Measurements from ENCODE around the gene XRCC5.

Gene XRCC5

DNA sequence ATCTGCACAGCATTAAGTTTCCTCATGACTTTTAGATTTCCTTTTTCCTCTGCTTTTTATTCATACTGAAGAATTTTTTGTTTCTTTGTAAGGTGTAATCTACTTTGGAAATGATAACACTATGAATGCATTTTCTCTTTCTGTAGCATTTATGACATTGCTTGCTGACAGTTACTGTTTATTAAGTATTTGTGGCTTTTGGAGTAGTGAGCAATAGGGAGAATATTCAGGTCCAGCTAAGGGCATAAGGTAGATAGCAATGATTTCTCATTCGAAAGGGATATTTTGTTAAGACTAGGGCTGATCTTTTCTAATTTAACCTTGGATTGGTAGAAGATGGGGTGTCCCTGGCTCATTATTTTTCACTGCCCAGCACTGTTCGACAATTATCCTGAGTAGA, 80.3 kb downstream of the XRCC5 start:
- H4K20me1 ChIP-seq (ENCODE audit: insufficient read depth, low read length) = 0 out of 2 replicates have a peak, but pooled peaks cover 2% of the 10 kb centered on the region
- H3K9ac ChIP-seq (ENCODE audit: low read length) = no peak overlapping the region
- H3K27me3 ChIP-seq (ENCODE audit: insufficient read depth, low read length) = no peaks in the 10 kb centered on the region
- TF ChIP-seq EZH2 (IDR thresholded peaks at IDR 0.05; ENCODE audit: borderline replicate concordance, low read length) = no peak
- TF ChIP-seq, protein P1, sequence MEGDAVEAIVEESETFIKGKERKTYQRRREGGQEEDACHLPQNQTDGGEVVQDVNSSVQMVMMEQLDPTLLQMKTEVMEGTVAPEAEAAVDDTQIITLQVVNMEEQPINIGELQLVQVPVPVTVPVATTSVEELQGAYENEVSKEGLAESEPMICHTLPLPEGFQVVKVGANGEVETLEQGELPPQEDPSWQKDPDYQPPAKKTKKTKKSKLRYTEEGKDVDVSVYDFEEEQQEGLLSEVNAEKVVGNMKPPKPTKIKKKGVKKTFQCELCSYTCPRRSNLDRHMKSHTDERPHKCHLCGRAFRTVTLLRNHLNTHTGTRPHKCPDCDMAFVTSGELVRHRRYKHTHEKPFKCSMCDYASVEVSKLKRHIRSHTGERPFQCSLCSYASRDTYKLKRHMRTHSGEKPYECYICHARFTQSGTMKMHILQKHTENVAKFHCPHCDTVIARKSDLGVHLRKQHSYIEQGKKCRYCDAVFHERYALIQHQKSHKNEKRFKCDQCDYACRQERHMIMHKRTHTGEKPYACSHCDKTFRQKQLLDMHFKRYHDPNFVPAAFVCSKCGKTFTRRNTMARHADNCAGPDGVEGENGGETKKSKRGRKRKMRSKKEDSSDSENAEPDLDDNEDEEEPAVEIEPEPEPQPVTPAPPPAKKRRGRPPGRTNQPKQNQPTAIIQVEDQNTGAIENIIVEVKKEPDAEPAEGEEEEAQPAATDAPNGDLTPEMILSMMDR (IDR thresholded peaks at IDR 0.05; ENCODE audit: low read length) = no peak
- no peaks in the 10 kb centered on the region for H3K9me3 ChIP-seq (ENCODE audit: low read length)
- no peaks in the 10 kb centered on the region for H3K4me1 ChIP-seq (ENCODE audit: insufficient read depth, low read length, severe bottlenecking)
- H2AFZ ChIP-seq (ENCODE audit: low read length) = no peak overlapping the region
- no peak overlapping the region for H3K4me2 ChIP-seq (ENCODE audit: low read length)
- no peaks in the 10 kb centered on the region for H3F3A ChIP-seq (ENCODE audit: insufficient read depth, low read length)
- no peaks in the 10 kb centered on the region for H3K9me2 ChIP-seq (ENCODE audit: low read depth, low read length)
- no peak overlapping the region for H3K27ac ChIP-seq (ENCODE audit: low read depth, low read length, poor library complexity, severe bottlenecking)
- H3K4me3 ChIP-seq (ENCODE audit: low read depth, low read length, poor library complexity, severe bottlenecking) = no peak overlapping the region
- peaks cover 84% of the 10 kb centered on the region for H3K36me3 ChIP-seq (ENCODE audit: insufficient read depth, low read length)
- H3K79me2 ChIP-seq (ENCODE audit: insufficient read depth, low read length) = peaks cover 31% of the 10 kb centered on the region

DNA sequence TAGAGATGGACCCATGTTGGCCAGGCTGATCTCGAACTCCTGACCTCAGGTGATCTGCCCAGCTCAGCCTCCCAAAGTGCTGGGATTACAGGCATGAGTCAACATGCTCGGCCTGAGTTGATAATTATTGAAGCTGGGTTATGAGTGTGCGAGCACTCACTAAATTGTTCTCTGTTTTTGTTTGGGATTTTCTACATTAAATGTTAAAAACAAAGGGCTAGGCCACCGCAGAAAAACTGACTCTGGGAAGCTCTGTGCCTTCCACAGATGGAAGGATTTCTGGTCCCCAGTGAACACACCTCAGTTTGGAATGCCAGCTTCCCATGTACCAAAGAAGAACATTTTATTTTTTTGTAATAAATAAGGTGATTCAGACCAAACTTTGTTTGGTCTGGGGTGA, 83.0 kb downstream of the XRCC5 start:
- Histone ChIP-seq H2AFZ (ENCODE audit: low read length) (no peak overlapping the region), H3K27ac (ENCODE audit: low read depth, low read length, poor library complexity, severe bottlenecking) (no peak overlapping the region), H3K9me2 (ENCODE audit: low read depth, low read length) (no peaks in the 10 kb centered on the region), H3K4me2 (ENCODE audit: low read length) (no peak overlapping the region), H3K4me1 (ENCODE audit: insufficient read depth, low read length, severe bottlenecking) (no peaks in the 10 kb centered on the region), H4K20me1 (ENCODE audit: insufficient read depth, low read length) (0 out of 2 replicates have a peak, but pooled peaks cover 2% of the 10 kb centered on the region), H3F3A (ENCODE audit: insufficient read depth, low read length) (no peaks in the 10 kb centered on the region), H3K79me2 (ENCODE audit: insufficient read depth, low read length) (peaks cover 8% of the 10 kb centered on the region), H3K9ac (ENCODE audit: low read length) (no peak overlapping the region), H3K27me3 (ENCODE audit: insufficient read depth, low read length) (no peaks in the 10 kb centered on the region), H3K9me3 (ENCODE audit: low read length) (no peaks in the 10 kb centered on the region), H3K4me3 (ENCODE audit: low read depth, low read length, poor library complexity, severe bottlenecking) (no peak overlapping the region), H3K36me3 (ENCODE audit: insufficient read depth, low read length) (peaks cover 85% of the 10 kb centered on the region)
- TF ChIP-seq EZH2 (IDR thresholded peaks at IDR 0.05; ENCODE audit: borderline replicate concordance, low read length) = no peak
- TF ChIP-seq, protein P1 (IDR thresholded peaks at IDR 0.05; ENCODE audit: low read length) = no peak

DNA sequence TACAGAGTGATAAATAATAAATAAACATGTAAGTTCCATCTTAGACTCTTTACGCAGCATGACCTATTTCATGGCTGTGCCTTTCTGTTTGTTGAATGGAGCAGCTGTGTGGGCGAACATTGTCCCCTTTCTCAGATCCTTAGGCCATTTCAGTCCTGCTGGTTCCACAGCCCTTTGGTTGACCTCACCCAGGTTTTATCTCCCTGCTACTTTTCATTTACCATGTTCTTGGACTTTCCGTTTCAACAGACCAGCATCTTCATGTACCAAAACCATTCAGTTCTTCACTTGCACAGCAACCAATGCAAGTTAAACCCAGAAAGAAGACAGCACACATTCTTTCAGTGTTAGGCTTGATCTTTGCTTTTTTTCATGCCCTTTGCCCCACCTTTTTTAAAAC, 83.8 kb downstream of the XRCC5 start:
- Histone ChIP-seq H3K4me1 (ENCODE audit: insufficient read depth, low read length, severe bottlenecking) (no peaks in the 10 kb centered on the region), H4K20me1 (ENCODE audit: insufficient read depth, low read length) (0 out of 2 replicates have a peak, but pooled peaks cover 2% of the 10 kb centered on the region), H3K9me2 (ENCODE audit: low read depth, low read length) (no peaks in the 10 kb centered on the region), H3K4me3 (ENCODE audit: low read depth, low read length, poor library complexity, severe bottlenecking) (no peak overlapping the region), H3K9ac (ENCODE audit: low read length) (no peak overlapping the region), H3F3A (ENCODE audit: insufficient read depth, low read length) (no peaks in the 10 kb centered on the region), H3K79me2 (ENCODE audit: insufficient read depth, low read length) (peaks cover 5% of the 10 kb centered on the region), H3K4me2 (ENCODE audit: low read length) (no peak overlapping the region), H3K9me3 (ENCODE audit: low read length) (no peaks in the 10 kb centered on the region), H3K27me3 (ENCODE audit: insufficient read depth, low read length) (no peaks in the 10 kb centered on the region), H3K27ac (ENCODE audit: low read depth, low read length, poor library complexity, severe bottlenecking) (no peak overlapping the region), H2AFZ (ENCODE audit: low read length) (no peak overlapping the region), H3K36me3 (ENCODE audit: insufficient read depth, low read length) (peaks cover 91% of the 10 kb centered on the region)
- TF ChIP-seq, protein P1 (IDR thresholded peaks at IDR 0.05; ENCODE audit: low read length) = no peak
- no peak for TF ChIP-seq EZH2 (IDR thresholded peaks at IDR 0.05; ENCODE audit: borderline replicate concordance, low read length)

Data from OCI-LY1 (cell line).